ENCODE data around the gene DNTT. TPM values are rescaled to one million over a fixed set of nuclear protein-coding genes. Genes with fewer than 3 reads are reported as not detected.
"Not testable (repeated sequence)": the region's sequence is repeated elsewhere in the genome, so short reads cannot be mapped to it uniquely, and the experiment has no call there.

Gene DNTT
- polyA plus RNA-seq, 2 donors = not detected

GRCh38 chr10:96301616-96302015, 2.6 kb upstream of the DNTT start:
- 54 to 73% methylated on average over 1 of the region's 1 CpG for WGBS, 2 donors
- Histone ChIP-seq H3K4me3 (ENCODE audit: low read depth in 1 of 2, low read length in 2 of 2) (no peak overlapping the region), H3K9me3 (ENCODE audit: control insufficient read depth in 2 of 2, insufficient read depth in 1 of 2, low read depth in 1 of 2, low read length in 1 of 2) (no peaks in the 10 kb centered on the region), H3K27me3 (ENCODE audit: control insufficient read depth in 1 of 2, insufficient read depth in 2 of 2, low read length in 2 of 2) (no peaks in the 10 kb centered on the region), H3K27ac (ENCODE audit: low read depth in 2 of 2, low read length in 1 of 2) (no peak overlapping the region), H3K4me1 (ENCODE audit: control insufficient read depth in 2 of 2, insufficient read depth in 2 of 2, low read length in 1 of 2) (no peaks in the 10 kb centered on the region), H3K36me3 (ENCODE audit: control insufficient read depth in 2 of 2, insufficient read depth in 2 of 2, low read length in 1 of 2) (no peaks in the 10 kb centered on the region)

GRCh38 chr10:96305019-96305418, 785 bp downstream of the DNTT start:
- H3K36me3 ChIP-seq (ENCODE audit: control insufficient read depth in 2 of 2, insufficient read depth in 2 of 2, low read length in 1 of 2) = no peaks in the 10 kb centered on the region
- WGBS, 2 donors = 88 to 91% methylated on average over 3 of the region's 3 CpGs

GRCh38 chr10:96306516-96306915, 2.3 kb downstream of the DNTT start:
- H3K4me1 ChIP-seq (ENCODE audit: control insufficient read depth in 2 of 2, insufficient read depth in 2 of 2, low read length in 1 of 2) = peaks cover 0 to 2% of the 10 kb centered on the region in 2 donors
- H3K27ac ChIP-seq (ENCODE audit: low read depth in 2 of 2, low read length in 1 of 2) = no peak overlapping the region
- no peaks in the 10 kb centered on the region for H3K9me3 ChIP-seq (ENCODE audit: control insufficient read depth in 2 of 2, insufficient read depth in 1 of 2, low read depth in 1 of 2, low read length in 1 of 2)
- WGBS, 2 donors = 40 to 54% methylated on average over 8 of the region's 8 CpGs
- H3K27me3 ChIP-seq (ENCODE audit: control insufficient read depth in 1 of 2, insufficient read depth in 2 of 2, low read length in 2 of 2) = no peaks in the 10 kb centered on the region
- no peak overlapping the region for H3K4me3 ChIP-seq (ENCODE audit: low read depth in 1 of 2, low read length in 2 of 2)
- H3K36me3 ChIP-seq (ENCODE audit: control insufficient read depth in 2 of 2, insufficient read depth in 2 of 2, low read length in 1 of 2) = no peaks in the 10 kb centered on the region

More at GRCh38 chr10:96305019-96305418, 785 bp downstream of the DNTT start:
- H3K9me3 ChIP-seq (ENCODE audit: control insufficient read depth in 2 of 2, insufficient read depth in 1 of 2, low read depth in 1 of 2, low read length in 1 of 2) = no peaks in the 10 kb centered on the region
- H3K4me1 ChIP-seq (ENCODE audit: control insufficient read depth in 2 of 2, insufficient read depth in 2 of 2, low read length in 1 of 2) = peaks cover 0 to 2% of the 10 kb centered on the region in 2 donors
- no peaks in the 10 kb centered on the region for H3K27me3 ChIP-seq (ENCODE audit: control insufficient read depth in 1 of 2, insufficient read depth in 2 of 2, low read length in 2 of 2)
- H3K27ac ChIP-seq (ENCODE audit: low read depth in 2 of 2, low read length in 1 of 2) = no peak overlapping the region
- no peak overlapping the region for H3K4me3 ChIP-seq (ENCODE audit: low read depth in 1 of 2, low read length in 2 of 2)

GRCh38 chr10:96308854-96309253, 4.6 kb downstream of the DNTT start:
- WGBS, 2 donors = 48 to 52% methylated on average over 4 of the region's 4 CpGs

GRCh38 chr10:96309628-96310320, 5.5 kb downstream of the DNTT start:
- Histone ChIP-seq H3K27me3 (ENCODE audit: control insufficient read depth in 1 of 2, insufficient read depth in 2 of 2, low read length in 2 of 2) (no peaks in the 10 kb centered on the region), H3K4me3 (ENCODE audit: low read depth in 1 of 2, low read length in 2 of 2) (no peak overlapping the region), H3K9me3 (ENCODE audit: control insufficient read depth in 2 of 2, insufficient read depth in 1 of 2, low read depth in 1 of 2, low read length in 1 of 2) (no peaks in the 10 kb centered on the region), H3K36me3 (ENCODE audit: control insufficient read depth in 2 of 2, insufficient read depth in 2 of 2, low read length in 1 of 2) (no peaks in the 10 kb centered on the region), H3K27ac (ENCODE audit: low read depth in 2 of 2, low read length in 1 of 2) (no peak overlapping the region), H3K4me1 (ENCODE audit: control insufficient read depth in 2 of 2, insufficient read depth in 2 of 2, low read length in 1 of 2) (peaks cover 0 to 2% of the 10 kb centered on the region in 2 donors)
- WGBS, 2 donors = 45 to 49% methylated on average over 3 of the region's 3 CpGs

More at GRCh38 chr10:96308854-96309253, 4.6 kb downstream of the DNTT start:
- H3K27me3 ChIP-seq (ENCODE audit: control insufficient read depth in 1 of 2, insufficient read depth in 2 of 2, low read length in 2 of 2); H3K4me1 ChIP-seq (ENCODE audit: control insufficient read depth in 2 of 2, insufficient read depth in 2 of 2, low read length in 1 of 2); H3K9me3 ChIP-seq (ENCODE audit: control insufficient read depth in 2 of 2, insufficient read depth in 1 of 2, low read depth in 1 of 2, low read length in 1 of 2); H3K36me3 ChIP-seq (ENCODE audit: control insufficient read depth in 2 of 2, insufficient read depth in 2 of 2, low read length in 1 of 2); H3K4me3 ChIP-seq (ENCODE audit: low read depth in 1 of 2, low read length in 2 of 2); H3K27ac ChIP-seq (ENCODE audit: low read depth in 2 of 2, low read length in 1 of 2): not testable (repeated sequence)

GRCh38 chr10:96310321-96310669, 6.1 kb downstream of the DNTT start:
- no peaks in the 10 kb centered on the region for H3K27me3 ChIP-seq (ENCODE audit: control insufficient read depth in 1 of 2, insufficient read depth in 2 of 2, low read length in 2 of 2)
- no peaks in the 10 kb centered on the region for H3K36me3 ChIP-seq (ENCODE audit: control insufficient read depth in 2 of 2, insufficient read depth in 2 of 2, low read length in 1 of 2)
- 40 to 62% methylated on average over 1 of the region's 1 CpG for WGBS, 2 donors
- no peak overlapping the region for H3K27ac ChIP-seq (ENCODE audit: low read depth in 2 of 2, low read length in 1 of 2)
- no peak overlapping the region for H3K4me3 ChIP-seq (ENCODE audit: low read depth in 1 of 2, low read length in 2 of 2)
- no peaks in the 10 kb centered on the region for H3K9me3 ChIP-seq (ENCODE audit: control insufficient read depth in 2 of 2, insufficient read depth in 1 of 2, low read depth in 1 of 2, low read length in 1 of 2)
- peaks cover 0 to 2% of the 10 kb centered on the region in 2 donors for H3K4me1 ChIP-seq (ENCODE audit: control insufficient read depth in 2 of 2, insufficient read depth in 2 of 2, low read length in 1 of 2)

- Histone ChIP-seq H3K9me3 (ENCODE audit: control insufficient read depth in 2 of 2, insufficient read depth in 1 of 2, low read depth in 1 of 2, low read length in 1 of 2) (no peaks in the 10 kb centered on the region), H3K4me1 (ENCODE audit: control insufficient read depth in 2 of 2, insufficient read depth in 2 of 2, low read length in 1 of 2) (peaks cover 0 to 2% of the 10 kb centered on the region in 2 donors), H3K4me3 (ENCODE audit: low read depth in 1 of 2, low read length in 2 of 2) (no peak overlapping the region), H3K27me3 (ENCODE audit: control insufficient read depth in 1 of 2, insufficient read depth in 2 of 2, low read length in 2 of 2) (no peaks in the 10 kb centered on the region), H3K36me3 (ENCODE audit: control insufficient read depth in 2 of 2, insufficient read depth in 2 of 2, low read length in 1 of 2) (no peaks in the 10 kb centered on the region), H3K27ac (ENCODE audit: low read depth in 2 of 2, low read length in 1 of 2) (no peak overlapping the region)
- 61 to 72% methylated on average over 3 of the region's 3 CpGs for WGBS, 2 donors
Observed at GRCh38 chr10:96311180-96311715, 7.0 kb downstream of the DNTT start.

GRCh38 chr10:96313344-96313743, 9.1 kb downstream of the DNTT start:
- WGBS, 2 donors = 54 to 61% methylated on average over 2 of the region's 2 CpGs
- H3K27ac ChIP-seq (ENCODE audit: low read depth in 2 of 2, low read length in 1 of 2) = no peak overlapping the region
- no peak overlapping the region for H3K4me3 ChIP-seq (ENCODE audit: low read depth in 1 of 2, low read length in 2 of 2)

GRCh38 chr10:96317067-96317833, 13.0 kb downstream of the DNTT start:
- Histone ChIP-seq H3K4me3 (ENCODE audit: low read depth in 1 of 2, low read length in 2 of 2) (no peak overlapping the region), H3K4me1 (ENCODE audit: control insufficient read depth in 2 of 2, insufficient read depth in 2 of 2, low read length in 1 of 2) (no peaks in the 10 kb centered on the region), H3K9me3 (ENCODE audit: control insufficient read depth in 2 of 2, insufficient read depth in 1 of 2, low read depth in 1 of 2, low read length in 1 of 2) (no peaks in the 10 kb centered on the region), H3K27me3 (ENCODE audit: control insufficient read depth in 1 of 2, insufficient read depth in 2 of 2, low read length in 2 of 2) (no peaks in the 10 kb centered on the region), H3K27ac (ENCODE audit: low read depth in 2 of 2, low read length in 1 of 2) (no peak overlapping the region), H3K36me3 (ENCODE audit: control insufficient read depth in 2 of 2, insufficient read depth in 2 of 2, low read length in 1 of 2) (no peaks in the 10 kb centered on the region)
- WGBS, 2 donors = 78 to 79% methylated on average over 4 of the region's 4 CpGs

More at GRCh38 chr10:96313344-96313743, 9.1 kb downstream of the DNTT start:
- Histone ChIP-seq H3K9me3 (ENCODE audit: control insufficient read depth in 2 of 2, insufficient read depth in 1 of 2, low read depth in 1 of 2, low read length in 1 of 2) (no peaks in the 10 kb centered on the region), H3K36me3 (ENCODE audit: control insufficient read depth in 2 of 2, insufficient read depth in 2 of 2, low read length in 1 of 2) (no peaks in the 10 kb centered on the region), H3K4me1 (ENCODE audit: control insufficient read depth in 2 of 2, insufficient read depth in 2 of 2, low read length in 1 of 2) (peaks cover 0 to 2% of the 10 kb centered on the region in 2 donors), H3K27me3 (ENCODE audit: control insufficient read depth in 1 of 2, insufficient read depth in 2 of 2, low read length in 2 of 2) (no peaks in the 10 kb centered on the region)
